Smooth muscle cell (in vitro differentiated cells): ENCODE data around the gene NEURL1B. TPM values are rescaled to one million over a fixed set of nuclear protein-coding genes. Genes with fewer than 3 reads are reported as not detected.
A peak's percentile ranks its signal among the peaks of the same experiment; 100 is the strongest.

Experiments used
- DNase-seq: peaks from one replicate; lab custom pipeline; 2025; ENCODE audit not compliant: unreplicated experiment; lab: John Stamatoyannopoulos, UW
- H2AFZ ChIP-seq: fragments of 200-600 bp; sonication (generic); 2 replicates; pipeline ENCODE4 v1.6.0; 2016; ENCODE audit warnings: antibody characterized with exemption, low read depth, mild to moderate bottlenecking
- H3F3A ChIP-seq: fragments of 200-600 bp; sonication (generic); 2 replicates; pipeline ENCODE4 v1.6.0; 2017; ENCODE audit warnings: antibody characterized with exemption, low read depth
- H3K27ac ChIP-seq: fragments of 200-600 bp; sonication (generic); 2 replicates; pipeline ENCODE4 v1.5.1; 2016; ENCODE audit warnings: low read depth, mild to moderate bottlenecking
- H3K27me3 ChIP-seq: fragments of 200-600 bp; sonication (generic); 2 replicates; pipeline ENCODE4 v1.6.1; 2016; ENCODE audit warnings: low read depth, mild to moderate bottlenecking
- H3K36me3 ChIP-seq: fragments of 200-600 bp; sonication (generic); 2 replicates; pipeline ENCODE4 v1.5.1; 2016; ENCODE audit warnings: low read depth
- H3K4me1 ChIP-seq: fragments of 200-600 bp; sonication (generic); 2 replicates; pipeline ENCODE4 v1.5.1; 2016; ENCODE audit warnings: low read depth
- H3K4me2 ChIP-seq: fragments of 200-600 bp; sonication (generic); 2 replicates; pipeline ENCODE4 v1.6.0; 2016; ENCODE audit warnings: mild to moderate bottlenecking
- H3K4me3 ChIP-seq: fragments of 200-600 bp; sonication (generic); 2 replicates; pipeline ENCODE4 v1.5.1; 2016; ENCODE audit warnings: mild to moderate bottlenecking
- H3K79me2 ChIP-seq: fragments of 200-600 bp; sonication (generic); 2 replicates; pipeline ENCODE4 v1.6.0; 2016; ENCODE audit warnings: low read depth, mild to moderate bottlenecking
- H3K9ac ChIP-seq: fragments of 200-600 bp; sonication (generic); 2 replicates; pipeline ENCODE4 v1.6.0; 2016; ENCODE audit warnings: low read depth
- H3K9me3 ChIP-seq: fragments of 200-600 bp; sonication (generic); replicated peaks from 2 replicates; pipeline ENCODE4 v1.5.1; 2016; ENCODE audit warnings: low read depth
- H4K20me1 ChIP-seq: fragments of 200-600 bp; sonication (generic); 2 replicates; pipeline ENCODE4 v1.6.0; 2016; ENCODE audit warnings: low read depth
- CTCF ChIP-seq: fragments of 200-600 bp; sonication (generic); IDR thresholded peaks from 2 replicates; pipeline ENCODE4 v1.5.1; 2017; ENCODE audit warnings: borderline replicate concordance, mild to moderate bottlenecking, antibody characterized with exemption; ENCODE audit not compliant: insufficient read depth, poor library complexity, severe bottlenecking
- WGBS: methylation state at CpG from one replicate; pipeline ENCODE4 v1.1.7; 2016; ENCODE audit warnings: low lambda C conversion rate; 5-methylcytosine and 5-hydroxymethylcytosine counted together
- polyA plus RNA-seq: library from polyadenylated mRNA; unstranded; fragments of >200 nt; fragmentation: Nextera tagmentation; extraction: Ambion mirVana; gene quantifications from 2 replicates; pipeline ENCODE4 v1.2.1, GENCODE V29; 2016
- total RNA-seq: library from RNA; depleted of rRNA; stranded (reverse); fragments of >200 nt; gene quantifications from 2 replicates; pipeline ENCODE4 v1.2.3, GENCODE V29; 2014

NEURL1B gene
- total and polyA plus RNA-seq, 2 experiments from 2014 or later: 3.7 to 10.0 TPM

GRCh38 chr5:172680921-172681320 lies 39.9 kb downstream of the NEURL1B start:
- peaks cover 11% of the 10 kb centered on the region for H4K20me1 ChIP-seq
- peaks cover 7% of the 10 kb centered on the region for H3K27me3 ChIP-seq
- DNase-seq: no peak
- H3F3A ChIP-seq: no peaks in the 10 kb centered on the region
- H3K27ac ChIP-seq: no peak overlapping the region
- H3K36me3 ChIP-seq: no peaks in the 10 kb centered on the region
- no peak overlapping the region for H3K4me3 ChIP-seq
- H3K4me1 ChIP-seq: no peaks in the 10 kb centered on the region
- 81% methylated on average over 5 of the region's 5 CpGs for WGBS
- H3K79me2 ChIP-seq: no peaks in the 10 kb centered on the region
- no peak overlapping the region for H2AFZ ChIP-seq
- H3K9me3 ChIP-seq: no peaks in the 10 kb centered on the region
- no peak overlapping the region for H3K9ac ChIP-seq
- H3K4me2 ChIP-seq: no peak overlapping the region
- TF ChIP-seq CTCF: no peak

- no peak for DNase-seq
- H3K79me2 ChIP-seq: no peaks in the 10 kb centered on the region
- no peak overlapping the region for H3K9ac ChIP-seq
- no peak overlapping the region for H3K4me3 ChIP-seq
- no peaks in the 10 kb centered on the region for H3K4me1 ChIP-seq
- H3K9me3 ChIP-seq: no peaks in the 10 kb centered on the region
- no peak overlapping the region for H3K4me2 ChIP-seq
- H3K27me3 ChIP-seq: peaks cover 7% of the 10 kb centered on the region
- no peak overlapping the region for H3K27ac ChIP-seq
- H2AFZ ChIP-seq: no peak overlapping the region
- no peak for TF ChIP-seq CTCF
- 98% methylated on average over 4 of the region's 4 CpGs for WGBS
- no peaks in the 10 kb centered on the region for H3K36me3 ChIP-seq
- no peaks in the 10 kb centered on the region for H3F3A ChIP-seq
- H4K20me1 ChIP-seq: peaks cover 7% of the 10 kb centered on the region
Observed at GRCh38 chr5:172681421-172681820, 40.4 kb downstream of the NEURL1B start.

- Histone ChIP-seq H3K4me1 (no peaks in the 10 kb centered on the region), H3K79me2 (no peaks in the 10 kb centered on the region), H3K36me3 (no peaks in the 10 kb centered on the region), H3F3A (no peaks in the 10 kb centered on the region), H4K20me1 (peaks cover 4% of the 10 kb centered on the region), H3K9ac (no peak overlapping the region), H3K4me2 (no peak overlapping the region), H3K4me3 (no peak overlapping the region), H3K9me3 (no peaks in the 10 kb centered on the region), H3K27me3 (peaks cover 7% of the 10 kb centered on the region), H2AFZ (no peak overlapping the region), H3K27ac (no peak overlapping the region)
- 42% methylated on average over 39 of the region's 47 CpGs for WGBS
- TF ChIP-seq CTCF: no peak
- DNase-seq: no peak
Observed at GRCh38 chr5:172683264-172683644, 42.2 kb downstream of the NEURL1B start.

GRCh38 chr5:172683645-172684471 lies 42.8 kb downstream of the NEURL1B start:
- Histone ChIP-seq H2AFZ (no peak overlapping the region), H3K4me3 (no peak overlapping the region), H3K4me1 (no peaks in the 10 kb centered on the region)

More at GRCh38 chr5:172683645-172684471, 42.8 kb downstream of the NEURL1B start:
- no peak overlapping the region for H3K9ac ChIP-seq
- no peak for DNase-seq
- TF ChIP-seq CTCF: no peak
- H3F3A ChIP-seq: no peaks in the 10 kb centered on the region
- H3K36me3 ChIP-seq: no peaks in the 10 kb centered on the region
- H3K27ac ChIP-seq: no peak overlapping the region
- H3K79me2 ChIP-seq: no peaks in the 10 kb centered on the region
- no peaks in the 10 kb centered on the region for H3K9me3 ChIP-seq
- peaks cover 7% of the 10 kb centered on the region for H3K27me3 ChIP-seq
- H4K20me1 ChIP-seq: peaks cover 4% of the 10 kb centered on the region
- H3K4me2 ChIP-seq: peak overlapping the region; percentile 48
- WGBS: 32% methylated on average over 115 of the region's 125 CpGs
